OCI-LY1 (cell line): ENCODE results near the gene ETV3L.

Experiments
- H2AFZ ChIP-seq: fragments of 200-600 bp; sonication (generic), shearing (Covaris generic); 2 replicates; pipeline ENCODE4 v1.6.0; 2014; ENCODE audit warnings: antibody characterized with exemption, mild to moderate bottlenecking, low read length
- H3F3A ChIP-seq: fragments of 200-600 bp; sonication (generic), shearing (Covaris generic); 2 replicates; pipeline ENCODE4 v1.6.0; 2014; ENCODE audit warnings: mild to moderate bottlenecking, antibody characterized with exemption, low read length, moderate library complexity; ENCODE audit not compliant: insufficient read depth
- H3K27ac ChIP-seq: fragments of 200-600 bp; sonication (generic); 2 replicates; pipeline ENCODE4 v1.5.1; 2014; ENCODE audit warnings: low read length, mixed run types, mild to moderate bottlenecking, low read depth; ENCODE audit not compliant: poor library complexity, severe bottlenecking
- H3K27me3 ChIP-seq: fragments of 200-600 bp; sonication (generic); 2 replicates; pipeline ENCODE4 v1.6.0; 2014; ENCODE audit warnings: antibody characterized with exemption, mild to moderate bottlenecking, low read length, moderate library complexity; ENCODE audit not compliant: insufficient read depth
- H3K36me3 ChIP-seq: fragments of 200-600 bp; sonication (generic); 2 replicates; pipeline ENCODE4 v1.6.1; 2014; ENCODE audit warnings: mild to moderate bottlenecking, antibody characterized with exemption, low read length, moderate library complexity, mixed read lengths; ENCODE audit not compliant: insufficient read depth
- H3K4me1 ChIP-seq: fragments of 200-600 bp; sonication (generic); 2 replicates; pipeline ENCODE4 v1.5.1; 2014; ENCODE audit warnings: mild to moderate bottlenecking, low read length, moderate library complexity; ENCODE audit not compliant: insufficient read depth, severe bottlenecking
- H3K4me2 ChIP-seq: fragments of 200-600 bp; sonication (generic), shearing (Covaris generic); 2 replicates; pipeline ENCODE4 v1.6.1; 2014; ENCODE audit warnings: low read length
- H3K4me3 ChIP-seq: fragments of 200-600 bp; sonication (generic); 2 replicates; pipeline ENCODE4 v1.5.1; 2014; ENCODE audit warnings: low read length, low read depth, mild to moderate bottlenecking, mixed read lengths; ENCODE audit not compliant: poor library complexity, severe bottlenecking
- H3K79me2 ChIP-seq: fragments of 200-600 bp; shearing (Covaris generic); 2 replicates; pipeline ENCODE4 v1.6.1; 2016; ENCODE audit warnings: mixed run types, low read length, mixed read lengths; ENCODE audit not compliant: insufficient read depth
- H3K9ac ChIP-seq: fragments of 200-600 bp; sonication (generic), shearing (Covaris generic); 2 replicates; pipeline ENCODE4 v1.6.1; 2014; ENCODE audit warnings: mild to moderate bottlenecking, low read length, mixed read lengths
- H3K9me2 ChIP-seq: fragments of 200-600 bp; sonication (generic), shearing (Covaris generic); 2 replicates; pipeline ENCODE4 v1.6.1; 2014; ENCODE audit warnings: low read depth, mild to moderate bottlenecking, low read length, mixed read lengths
- H3K9me3 ChIP-seq: fragments of 200-600 bp; shearing (Covaris generic); 2 replicates; pipeline ENCODE4 v1.6.1; 2014; ENCODE audit warnings: low read length, mixed read lengths
- H4K20me1 ChIP-seq: fragments of 200-600 bp; sonication (generic), shearing (Covaris generic); 2 replicates; pipeline ENCODE4 v1.6.0; 2016; ENCODE audit warnings: mild to moderate bottlenecking, low read length; ENCODE audit not compliant: insufficient read depth
- EZH2 ChIP-seq: fragments of 200-600 bp; sonication (generic), shearing (Covaris generic); IDR thresholded peaks from 2 replicates; pipeline ENCODE4 v1.8.0; 2017; ENCODE audit warnings: borderline replicate concordance, mixed run types, mild to moderate bottlenecking, antibody characterized with exemption, low read length, moderate library complexity, mixed read lengths
- TF ChIP-seq, protein P1 (sequence below): fragments of 200-600 bp; sonication (generic), shearing (Covaris generic); IDR thresholded peaks from 2 replicates; pipeline ENCODE4 v1.5.1; 2017; ENCODE audit warnings: mild to moderate bottlenecking, antibody characterized with exemption, low read length, moderate library complexity, mixed read lengths

Gene ETV3L

GRCh38 chr1:157080714-157081113 is 18.9 kb downstream of the ETV3L start:
- no peaks in the 10 kb centered on the region for H3K9me2 ChIP-seq
- H3K9ac ChIP-seq = no peak overlapping the region
- no peaks in the 10 kb centered on the region for H3K4me1 ChIP-seq
- no peak overlapping the region for H3K4me2 ChIP-seq
- peaks cover 6% of the 10 kb centered on the region; the same call in 1 of the 2 replicates for H3K27me3 ChIP-seq
- no peak overlapping the region for H2AFZ ChIP-seq
- H3K36me3 ChIP-seq = no peaks in the 10 kb centered on the region
- no peaks in the 10 kb centered on the region for H3K9me3 ChIP-seq
- H3K79me2 ChIP-seq = no peaks in the 10 kb centered on the region
- H4K20me1 ChIP-seq = no peaks in the 10 kb centered on the region
- H3K4me3 ChIP-seq = no peak overlapping the region
- H3K27ac ChIP-seq = no peak overlapping the region
- no peak for TF ChIP-seq EZH2
- TF ChIP-seq, protein P1, sequence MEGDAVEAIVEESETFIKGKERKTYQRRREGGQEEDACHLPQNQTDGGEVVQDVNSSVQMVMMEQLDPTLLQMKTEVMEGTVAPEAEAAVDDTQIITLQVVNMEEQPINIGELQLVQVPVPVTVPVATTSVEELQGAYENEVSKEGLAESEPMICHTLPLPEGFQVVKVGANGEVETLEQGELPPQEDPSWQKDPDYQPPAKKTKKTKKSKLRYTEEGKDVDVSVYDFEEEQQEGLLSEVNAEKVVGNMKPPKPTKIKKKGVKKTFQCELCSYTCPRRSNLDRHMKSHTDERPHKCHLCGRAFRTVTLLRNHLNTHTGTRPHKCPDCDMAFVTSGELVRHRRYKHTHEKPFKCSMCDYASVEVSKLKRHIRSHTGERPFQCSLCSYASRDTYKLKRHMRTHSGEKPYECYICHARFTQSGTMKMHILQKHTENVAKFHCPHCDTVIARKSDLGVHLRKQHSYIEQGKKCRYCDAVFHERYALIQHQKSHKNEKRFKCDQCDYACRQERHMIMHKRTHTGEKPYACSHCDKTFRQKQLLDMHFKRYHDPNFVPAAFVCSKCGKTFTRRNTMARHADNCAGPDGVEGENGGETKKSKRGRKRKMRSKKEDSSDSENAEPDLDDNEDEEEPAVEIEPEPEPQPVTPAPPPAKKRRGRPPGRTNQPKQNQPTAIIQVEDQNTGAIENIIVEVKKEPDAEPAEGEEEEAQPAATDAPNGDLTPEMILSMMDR = no peak
- H3F3A ChIP-seq = no peaks in the 10 kb centered on the region

DNA sequence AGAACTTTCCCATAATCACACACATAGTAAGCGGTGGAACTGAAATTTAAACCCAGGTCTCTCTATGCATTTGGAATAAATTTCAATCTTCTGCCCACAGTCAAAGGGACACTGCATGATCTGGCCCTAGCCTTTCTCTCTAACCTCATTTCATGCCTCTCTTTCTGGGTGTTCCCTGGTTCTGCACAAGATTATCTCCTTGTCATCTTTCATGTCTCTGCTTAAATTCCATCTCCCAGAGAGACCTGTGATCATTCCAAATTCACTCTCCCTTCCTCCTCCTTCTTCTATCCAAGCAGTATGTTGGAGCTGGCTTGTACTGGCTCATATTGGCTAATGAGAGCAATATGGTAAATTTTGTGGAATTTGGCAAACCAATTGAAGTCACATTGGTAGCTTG is 22.2 kb downstream of the ETV3L start:
- Histone ChIP-seq H3K9ac (no peak overlapping the region), H3K27me3 (peaks cover 6% of the 10 kb centered on the region; the same call in 1 of the 2 replicates), H3K9me3 (no peaks in the 10 kb centered on the region), H4K20me1 (no peaks in the 10 kb centered on the region), H2AFZ (no peak overlapping the region), H3K4me2 (no peak overlapping the region), H3K4me3 (no peak overlapping the region), H3K79me2 (no peaks in the 10 kb centered on the region), H3K27ac (no peak overlapping the region), H3K4me1 (no peaks in the 10 kb centered on the region), H3K36me3 (no peaks in the 10 kb centered on the region), H3K9me2 (no peaks in the 10 kb centered on the region), H3F3A (no peaks in the 10 kb centered on the region)
- no peak for TF ChIP-seq EZH2
- TF ChIP-seq, protein P1 = no peak

GRCh38 chr1:157073944-157074685 is 25.5 kb downstream of the ETV3L start:
- H3K4me1 ChIP-seq = no peaks in the 10 kb centered on the region
- no peaks in the 10 kb centered on the region for H3K9me3 ChIP-seq
- H3K27ac ChIP-seq = no peak overlapping the region
- H3K4me3 ChIP-seq = no peak overlapping the region
- H4K20me1 ChIP-seq = no peaks in the 10 kb centered on the region
- no peak overlapping the region for H2AFZ ChIP-seq
- H3F3A ChIP-seq = no peaks in the 10 kb centered on the region
- H3K9me2 ChIP-seq = no peaks in the 10 kb centered on the region
- H3K9ac ChIP-seq = no peak overlapping the region
- TF ChIP-seq EZH2 = no peak
- TF ChIP-seq, protein P1 = peak; percentile 47
- no peaks in the 10 kb centered on the region for H3K79me2 ChIP-seq
- peaks cover 6% of the 10 kb centered on the region; the same call in 1 of the 2 replicates for H3K27me3 ChIP-seq
- H3K36me3 ChIP-seq = no peaks in the 10 kb centered on the region
- no peak overlapping the region for H3K4me2 ChIP-seq
